Osteoblast (primary cell): Measurements from ENCODE around the gene CCDC77. TPM values are rescaled to one million over a fixed set of nuclear protein-coding genes. Genes with fewer than 3 reads are reported as not detected.
A peak's percentile ranks its signal among the peaks of the same experiment; 100 is the strongest.

Source experiments
- DNase-seq: peaks from one replicate; pipeline ENCODE4 v3.0.0; 2011; ENCODE audit warnings: low spot score, mixed read lengths; ENCODE audit not compliant: insufficient read length; ENCODE audit errors: missing footprints
- H2AFZ ChIP-seq: 2 replicates; pipeline ENCODE4 v1.6.0; 2011; ENCODE audit warnings: mild to moderate bottlenecking, low read length
- H3K27ac ChIP-seq: 2 replicates; pipeline ENCODE4 v1.5.1; 2011; ENCODE audit warnings: mild to moderate bottlenecking, low read depth, low read length, moderate library complexity
- H3K27me3 ChIP-seq: 2 replicates; pipeline ENCODE4 v1.6.0; 2012; ENCODE audit warnings: mild to moderate bottlenecking, control low read depth, inconsistent platforms, low read length, moderate library complexity; ENCODE audit not compliant: insufficient read depth
- H3K36me3 ChIP-seq: 2 replicates; pipeline ENCODE4 v1.5.1; 2011; ENCODE audit warnings: mild to moderate bottlenecking, low read length, control low read depth, moderate library complexity; ENCODE audit not compliant: insufficient read depth
- H3K4me1 ChIP-seq: 2 replicates; pipeline ENCODE4 v1.5.1; 2011; ENCODE audit warnings: mild to moderate bottlenecking, low read length, control low read depth, moderate library complexity; ENCODE audit not compliant: insufficient read depth
- H3K4me2 ChIP-seq: 2 replicates; pipeline ENCODE4 v1.6.0; 2011; ENCODE audit warnings: mild to moderate bottlenecking, low read length; ENCODE audit not compliant: insufficient read depth
- H3K4me3 ChIP-seq: fragments of 200-600 bp; sonication (generic); 3 replicates; pipeline ENCODE4 v1.5.1; 2012; ENCODE audit warnings: mild to moderate bottlenecking, low read length, inconsistent platforms; ENCODE audit not compliant: insufficient read depth
- H3K79me2 ChIP-seq: 2 replicates; pipeline ENCODE4 v1.6.0; 2012; ENCODE audit warnings: mild to moderate bottlenecking, low read length, control low read depth, inconsistent platforms; ENCODE audit not compliant: insufficient read depth
- H3K9me3 ChIP-seq: 2 replicates; pipeline ENCODE4 v1.5.1; 2011; ENCODE audit warnings: low read depth, low read length, control low read depth
- H4K20me1 ChIP-seq: 2 replicates; pipeline ENCODE4 v1.6.0; 2012; ENCODE audit warnings: mild to moderate bottlenecking, low read length, control low read depth; ENCODE audit not compliant: insufficient read depth
- CTCF ChIP-seq: IDR thresholded peaks from 2 replicates; pipeline ENCODE4 v1.5.1; 2011; ENCODE audit warnings: mild to moderate bottlenecking, low read depth, low read length, moderate library complexity; ENCODE audit errors: extremely low read depth
- total RNA-seq: library from RNA; depleted of rRNA; stranded (reverse); fragments of >200 nt; gene quantifications from 2 replicates; pipeline ENCODE4 v1.2.3, GENCODE V29; 2012

CCDC77 gene
- 9.0 and 10.6 TPM in 2 replicates for total RNA-seq

- peak; percentile 87 for DNase-seq
- no peak for TF ChIP-seq CTCF
- H3K27ac ChIP-seq, result peak within 1 kb of the TSS; percentile 70
- no peaks in the 10 kb centered on the region for H3K36me3 ChIP-seq
- H3K9me3 ChIP-seq, result no peaks in the 10 kb centered on the region
- no peaks in the 10 kb centered on the region for H4K20me1 ChIP-seq
- H2AFZ ChIP-seq, result peak within 1 kb of the TSS; percentile 98
- peaks cover 17% of the 10 kb centered on the region for H3K79me2 ChIP-seq
- peak within 1 kb of the TSS; percentile 95 for H3K4me2 ChIP-seq
- H3K4me1 ChIP-seq, result peaks cover 15% of the 10 kb centered on the region
- H3K27me3 ChIP-seq, result no peaks in the 10 kb centered on the region
- H3K4me3 ChIP-seq, result peak within 1 kb of the TSS; percentile 95
Measured at GRCh38 chr12:401235-402028, at the start of gene CCDC77. TSS of gene CCDC77 (plus strand) at chr12:401644. CDS start at chr12:409384, 7,740 bp downstream.

- no peak for TF ChIP-seq CTCF
- H3K4me2 ChIP-seq, result no peak overlapping the region
- H3K4me1 ChIP-seq, result peaks cover 7% of the 10 kb centered on the region
- peaks cover 49% of the 10 kb centered on the region for H3K36me3 ChIP-seq
- H2AFZ ChIP-seq, result no peak overlapping the region
- H3K27ac ChIP-seq, result no peak overlapping the region
- H4K20me1 ChIP-seq, result peaks cover 6% of the 10 kb centered on the region
- no peak for DNase-seq
- no peaks in the 10 kb centered on the region for H3K27me3 ChIP-seq
- no peak overlapping the region for H3K4me3 ChIP-seq
- peaks cover 14% of the 10 kb centered on the region for H3K79me2 ChIP-seq
- H3K9me3 ChIP-seq, result no peaks in the 10 kb centered on the region
Measured at GRCh38 chr12:356276-356988, 45.0 kb upstream of the CCDC77 start.

GRCh38 chr12:359091-359490 is 42.4 kb upstream of the CCDC77 start:
- H3K4me3 ChIP-seq, result no peak overlapping the region
- H3K36me3 ChIP-seq, result peaks cover 52% of the 10 kb centered on the region
- no peaks in the 10 kb centered on the region for H3K27me3 ChIP-seq
- H3K9me3 ChIP-seq, result no peaks in the 10 kb centered on the region
- no peak overlapping the region for H3K4me2 ChIP-seq
- TF ChIP-seq CTCF, result no peak
- no peak for DNase-seq
- no peaks in the 10 kb centered on the region for H3K4me1 ChIP-seq
- H2AFZ ChIP-seq, result no peak overlapping the region
- H4K20me1 ChIP-seq, result peaks cover 12% of the 10 kb centered on the region
- H3K27ac ChIP-seq, result no peak overlapping the region
- H3K79me2 ChIP-seq, result peaks cover 20% of the 10 kb centered on the region

GRCh38 chr12:366820-367219 is 34.6 kb upstream of the CCDC77 start:
- Histone ChIP-seq H3K79me2 (peaks cover 3% of the 10 kb centered on the region), H3K9me3 (peaks cover 4% of the 10 kb centered on the region), H2AFZ (no peak overlapping the region), H3K27me3 (no peaks in the 10 kb centered on the region), H3K4me1 (no peaks in the 10 kb centered on the region), H4K20me1 (peaks cover 5% of the 10 kb centered on the region), H3K4me2 (no peak overlapping the region), H3K36me3 (peaks cover 53% of the 10 kb centered on the region), H3K27ac (no peak overlapping the region), H3K4me3 (no peak overlapping the region)
- no peak for TF ChIP-seq CTCF
- no peak for DNase-seq
